HepG2 (cell line): ENCODE results near the gene MAP6D1. TPM values are rescaled to one million over a fixed set of nuclear protein-coding genes. Genes with fewer than 3 reads are reported as not detected.

Source experiments
- ATAC-seq: fragments of 200-7000 bp; cut with Tn5 transposase; 3 replicates; pipeline ENCODE4 v1.9.1; 2020; ENCODE audit warnings: mild to moderate bottlenecking, moderate library complexity
- BruUV-seq: library from RNA; stranded (reverse); fragments of 400-500 nt; replicated peaks from 2 replicates; lab custom pipeline; 2021; lab: Mats Ljungman, UMichigan
- CTCF ChIA-PET: fragments of 300-600 bp; formaldehyde crosslinking; extraction: SDS; loops from one replicate; lab custom pipeline; 2021; ENCODE audit warnings: low total read pairs, inconsistent platforms, low intra/inter-chr PET ratio; lab: Yijun Ruan, JAX
- POLR2A ChIA-PET: fragments of 350-600 bp; sonication (Branson Sonifier 250); formaldehyde crosslinking; loops from one replicate; lab custom pipeline; 2020; ENCODE audit warnings: antibody characterized with exemption, inconsistent platforms; lab: Yijun Ruan, JAX
- DNase-seq: peaks from one replicate; pipeline ENCODE4 v3.0.0-alpha.2; 2015; ENCODE audit warnings: low spot score
- FAIRE-seq: peaks from 3 replicates; lab custom pipeline; 2011; peaks lifted over from hg19 to GRCh38; lab: Jason Lieb, UNC
- H2AFZ ChIP-seq: one replicate; pipeline ENCODE4 v1.6.1; 2011; ENCODE audit warnings: low read length, inconsistent platforms
- H3K27ac ChIP-seq: fragments of 300-600 bp; 3 replicates; pipeline ENCODE4 v1.8.0; 2011; ENCODE audit warnings: mixed run types, mild to moderate bottlenecking, mixed read lengths, low read length, inconsistent platforms; ENCODE audit not compliant: insufficient read depth; ENCODE audit errors: extremely low read length
- H3K27me3 ChIP-seq, 2 experiments: fragments of 200-600 bp in 1 of 2; 2 replicates in 1 of 2; 3 replicates in 1 of 2; pipeline versions ENCODE4 v1.6.0 to v1.8.0; 2011; ENCODE audit warnings: low read length in 2 of 2, mild to moderate bottlenecking in 2 of 2, moderate library complexity in 2 of 2, inconsistent platforms in 1 of 2; ENCODE audit not compliant: insufficient read depth in 2 of 2, control insufficient read depth in 1 of 2
- H3K36me3 ChIP-seq, 2 experiments: fragments of 200-600 bp in 1 of 2; replicated peaks in 1 of 2; 2 replicates in 1 of 2; 3 replicates in 1 of 2; pipeline versions ENCODE4 v1.5.1 to v1.8.0; 2011; ENCODE audit warnings: low read length in 2 of 2, inconsistent platforms in 1 of 2; ENCODE audit not compliant: insufficient read depth in 2 of 2, control insufficient read depth in 1 of 2
- H3K4me1 ChIP-seq: 2 replicates; pipeline ENCODE4 v1.5.1; 2012; ENCODE audit warnings: low read length, inconsistent platforms; ENCODE audit not compliant: insufficient read depth
- H3K4me2 ChIP-seq: 2 replicates; pipeline ENCODE4 v1.6.0; 2011; ENCODE audit warnings: low read depth, low read length, inconsistent platforms
- H3K4me3 ChIP-seq, 3 experiments: fragments of 200-600 bp in 1 of 3; sonication (generic), shearing (Covaris generic) in 1 of 3; replicated peaks in 1 of 3; 2 replicates each; pipeline ENCODE4 v1.5.1; 2011 to 2016; ENCODE audit warnings: low read length in 3 of 3, inconsistent platforms in 2 of 3, low read depth in 2 of 3, mild to moderate bottlenecking in 2 of 3, control low read depth in 1 of 3, mixed read lengths in 1 of 3; ENCODE audit not compliant: insufficient read depth in 1 of 3
- H3K79me2 ChIP-seq: one replicate; pipeline ENCODE4 v1.6.1; 2011; ENCODE audit warnings: low read length, inconsistent platforms; ENCODE audit not compliant: insufficient read depth
- H3K9ac ChIP-seq: 2 replicates; pipeline ENCODE4 v1.6.0; 2011; ENCODE audit warnings: mild to moderate bottlenecking, low read depth, low read length, inconsistent platforms; ENCODE audit not compliant: insufficient read depth
- H3K9me3 ChIP-seq: 2 replicates; pipeline ENCODE4 v1.5.1; 2012; ENCODE audit warnings: mild to moderate bottlenecking, low read length
- H4K20me1 ChIP-seq: 2 replicates; pipeline ENCODE4 v1.6.0; 2011; ENCODE audit warnings: inconsistent platforms, mild to moderate bottlenecking, low read length, moderate library complexity; ENCODE audit not compliant: insufficient read depth
- AGO1 ChIP-seq: fragments of 200-400 bp; formaldehyde crosslinking; IDR thresholded peaks from 2 replicates; pipeline ENCODE4 v1.6.1; 2017; ENCODE audit warnings: mild to moderate bottlenecking, low read depth, low read length, moderate library complexity; ENCODE audit not compliant: poor library complexity, severe bottlenecking
- CENPT ChIP-seq: sonication (generic); formaldehyde crosslinking; IDR thresholded peaks from 2 replicates; pipeline ENCODE4 v1.8.0; 2022; ENCODE audit warnings: low read depth, mild to moderate bottlenecking, moderate library complexity, missing genetic modification reagents
- DPF2 ChIP-seq: sonication (generic); formaldehyde crosslinking; IDR thresholded peaks from 2 replicates; pipeline ENCODE4 v1.4.0; 2020; ENCODE audit warnings: mild to moderate bottlenecking, low read depth, missing genetic modification reagents, borderline replicate concordance
- FLYWCH1 ChIP-seq: sonication (generic); formaldehyde crosslinking; IDR thresholded peaks from 2 replicates; pipeline ENCODE4 v1.8.1; 2023; ENCODE audit warnings: mild to moderate bottlenecking, missing genetic modification reagents
- FOSL2 ChIP-seq: sonication (generic); formaldehyde crosslinking; IDR thresholded peaks from 2 replicates; pipeline ENCODE4 v1.4.0; 2020; ENCODE audit warnings: missing genetic modification reagents
- HNRNPL ChIP-seq: fragments of 200-400 bp; formaldehyde crosslinking; IDR thresholded peaks from 2 replicates; pipeline ENCODE4 v1.6.1; 2017; ENCODE audit warnings: mild to moderate bottlenecking, low read depth, low read length
- KAT8 ChIP-seq: IDR thresholded peaks from 2 replicates; pipeline ENCODE4 v1.6.1; 2016; ENCODE audit warnings: missing genetic modification reagents, missing compliant biosample characterization
- NCOA2 ChIP-seq: sonication (generic); formaldehyde crosslinking; IDR thresholded peaks from 2 replicates; pipeline ENCODE4 v1.8.0; 2022; ENCODE audit warnings: inconsistent platforms
- REPIN1 ChIP-seq: sonication (generic); formaldehyde crosslinking; IDR thresholded peaks from 2 replicates; pipeline ENCODE4 v1.8.0; 2022; ENCODE audit warnings: missing genetic modification reagents, low read depth, mild to moderate bottlenecking, borderline replicate concordance
- RFX1 ChIP-seq: fragments of 450-650 bp; IDR thresholded peaks from 2 replicates; pipeline ENCODE4 v1.6.1; 2017
- TBL1XR1 ChIP-seq: fragments of 150-350 bp; IDR thresholded peaks from 2 replicates; pipeline ENCODE4 v1.6.1; 2014; ENCODE audit warnings: borderline replicate concordance, low read length; ENCODE audit not compliant: partially characterized antibody
- TEAD3 ChIP-seq: optimal IDR thresholded peaks from 2 replicates; pipeline ENCODE3; 2016; ENCODE audit warnings: borderline replicate concordance
- XBP1 ChIP-seq: sonication (generic); formaldehyde crosslinking; IDR thresholded peaks from 2 replicates; pipeline ENCODE4 v1.5.0; 2020; ENCODE audit warnings: missing genetic modification reagents
- ZFP36 ChIP-seq: fragments of 150-350 bp; IDR thresholded peaks from 2 replicates; pipeline ENCODE4 v1.6.1; 2018; ENCODE audit warnings: borderline replicate concordance, low read length, low read depth; ENCODE audit not compliant: partially characterized antibody
- ZKSCAN8 ChIP-seq: IDR thresholded peaks from 2 replicates; pipeline ENCODE4 v1.6.1; 2016; ENCODE audit warnings: borderline replicate concordance, missing genetic modification reagents, missing compliant biosample characterization
- ZNF136 ChIP-seq: sonication (generic); formaldehyde crosslinking; IDR thresholded peaks from 2 replicates; pipeline ENCODE4 v1.8.1; 2022; ENCODE audit warnings: low read depth, mild to moderate bottlenecking, moderate library complexity, missing genetic modification reagents
- ZNF3 ChIP-seq: IDR thresholded peaks from 2 replicates; pipeline ENCODE4 v1.7.0; 2017; ENCODE audit warnings: inconsistent platforms
- ZNF550 ChIP-seq: sonication (generic); formaldehyde crosslinking; IDR thresholded peaks from 2 replicates; pipeline ENCODE4 v1.4.0; 2020; ENCODE audit warnings: mild to moderate bottlenecking, missing genetic modification reagents, borderline replicate concordance
- ZSCAN12 ChIP-seq: sonication (generic); formaldehyde crosslinking; IDR thresholded peaks from 2 replicates; pipeline ENCODE4 v1.9.0; 2021; ENCODE audit warnings: mild to moderate bottlenecking, missing genetic modification reagents
- WGBS: methylation state at CpG from one replicate; pipeline ENCODE4 v1.1.6; 2017; ENCODE audit warnings: low lambda C conversion rate; 5-methylcytosine and 5-hydroxymethylcytosine counted together
- in situ Hi-C: cut with HindIII; loops from 2 replicates; pipeline ENCODE4 v1.10.0; 2017; ENCODE audit warnings: low pct_unique_long_range_greater_than_20kb; ENCODE audit not compliant: extremely low pct_ligation_motif_present
- intact Hi-C: fragments of 100-400 bp; cut with micrococcal nuclease; formaldehyde crosslinking; loops from one replicate; pipeline ENCODE4 v1.10.0; 2022; ENCODE audit not compliant: unreplicated experiment
- polyA plus RNA-seq, 8 experiments: library from polyadenylated mRNA; depleted of rRNA in 3 of 8; stranded (reverse) in 7 of 8; unstranded in 1 of 8; fragments of >200 nt; fragmentation: Illumina TruSeq in 4 of 8; extraction: Trizol in 4 of 8; gene quantifications; 2 replicates each; pipeline versions ENCODE4 v1.2.1 to v1.2.3, GENCODE V29; 2011 to 2016; ENCODE audit warnings: low read depth in 4 of 8, missing spikeins in 1 of 8, mixed read lengths in 1 of 8; ENCODE audit not compliant: insufficient read depth in 1 of 8
- total RNA-seq, 5 experiments: library from RNA; depleted of rRNA; stranded (reverse); fragments of >200 nt; fragmentation: Illumina TruSeq; extraction: Trizol; gene quantifications; 2 replicates each; pipeline ENCODE4 v1.2.3, GENCODE V29; 2016; ENCODE audit warnings: low read depth in 1 of 5
- TF ChIP-seq, protein P1 (sequence below): sonication (generic); formaldehyde crosslinking; IDR thresholded peaks from 2 replicates; pipeline ENCODE4 v1.4.0; 2020; ENCODE audit warnings: missing genetic modification reagents
- TF ChIP-seq, protein P2 (sequence below): sonication (generic); formaldehyde crosslinking; IDR thresholded peaks from 2 replicates; pipeline ENCODE4 v1.8.1; 2023; ENCODE audit warnings: missing genetic modification reagents, inconsistent platforms, borderline replicate concordance
- TF ChIP-seq, protein P3 (sequence below): sonication (generic); formaldehyde crosslinking; IDR thresholded peaks from 2 replicates; pipeline ENCODE4 v1.4.0; 2020; ENCODE audit warnings: missing genetic modification reagents, borderline replicate concordance

Gene MAP6D1
- total and polyA plus RNA-seq, 2 of the 13 experiments (the other 11 are each of a cell fraction or from before 2014, with no cell fraction given): 0.12 to 0.62 TPM

DNA sequence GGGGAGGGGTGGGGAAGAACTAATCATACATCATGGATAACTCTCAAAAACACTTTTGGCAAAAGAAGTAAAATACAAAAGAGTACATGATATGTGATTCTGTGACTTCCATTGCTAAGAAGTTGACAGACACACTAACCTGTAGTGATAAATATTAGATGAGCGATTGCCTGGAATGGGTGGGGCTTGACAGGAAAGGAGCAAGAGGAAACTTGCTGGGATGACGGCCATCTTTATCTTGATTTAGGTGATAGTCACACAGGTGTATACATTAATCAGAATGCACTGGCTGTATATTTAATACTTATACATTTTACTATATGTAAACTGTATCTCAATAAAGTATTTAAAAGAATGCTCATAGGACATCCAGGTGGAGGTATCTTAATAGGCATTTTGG is 46.2 kb upstream of the MAP6D1 start (continued):
- TF ChIP-seq ZFP36: no peak
- no peak for TF ChIP-seq HNRNPL
- no peak for TF ChIP-seq TBL1XR1
- TF ChIP-seq, protein P1, sequence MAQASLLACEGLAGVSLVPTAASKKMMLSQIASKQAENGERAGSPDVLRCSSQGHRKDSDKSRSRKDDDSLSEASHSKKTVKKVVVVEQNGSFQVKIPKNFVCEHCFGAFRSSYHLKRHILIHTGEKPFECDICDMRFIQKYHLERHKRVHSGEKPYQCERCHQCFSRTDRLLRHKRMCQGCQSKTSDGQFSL (CRISPR knock-in tag): no peak
- no peak for TF ChIP-seq ZSCAN12 (CRISPR knock-in tag)
- TF ChIP-seq, protein P2, sequence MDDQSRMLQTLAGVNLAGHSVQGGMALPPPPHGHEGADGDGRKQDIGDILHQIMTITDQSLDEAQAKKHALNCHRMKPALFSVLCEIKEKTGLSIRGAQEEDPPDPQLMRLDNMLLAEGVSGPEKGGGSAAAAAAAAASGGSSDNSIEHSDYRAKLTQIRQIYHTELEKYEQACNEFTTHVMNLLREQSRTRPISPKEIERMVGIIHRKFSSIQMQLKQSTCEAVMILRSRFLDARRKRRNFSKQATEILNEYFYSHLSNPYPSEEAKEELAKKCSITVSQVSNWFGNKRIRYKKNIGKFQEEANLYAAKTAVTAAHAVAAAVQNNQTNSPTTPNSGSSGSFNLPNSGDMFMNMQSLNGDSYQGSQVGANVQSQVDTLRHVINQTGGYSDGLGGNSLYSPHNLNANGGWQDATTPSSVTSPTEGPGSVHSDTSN (CRISPR knock-in tag): no peak
- TF ChIP-seq, all 625 proteins: peak for 0

DNA sequence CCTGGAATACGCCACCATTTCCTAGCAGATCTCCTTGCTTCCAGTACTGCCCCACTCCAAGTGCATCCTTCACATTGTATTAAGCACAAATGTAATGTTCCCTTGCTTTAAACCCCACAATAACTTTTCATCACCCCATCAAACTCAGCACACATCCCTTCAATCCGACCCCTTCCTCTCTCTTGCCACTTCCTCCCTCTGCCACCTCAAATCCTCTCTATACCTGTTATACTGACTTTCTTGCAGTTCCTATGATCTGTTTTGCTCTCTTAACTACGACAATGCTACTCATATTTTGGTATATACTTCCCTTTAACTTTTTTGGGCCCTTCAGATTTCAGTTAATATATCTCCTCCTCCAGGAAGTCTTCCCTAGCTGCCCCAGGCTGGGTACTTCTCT is 45.2 kb upstream of the MAP6D1 start:
- ChIA-PET POLR2A (no interaction called here), CTCF (no interaction called here)
- no peak overlapping the region for H3K9ac ChIP-seq
- H3K27me3 ChIP-seq: no peaks in the 10 kb centered on the region
- no peak overlapping the region for H3K4me3 ChIP-seq
- peaks cover 17% of the 10 kb centered on the region for H4K20me1 ChIP-seq
- intact Hi-C loops (no loop called here), in situ Hi-C loops (no loop called here)
- H3K9me3 ChIP-seq: no peaks in the 10 kb centered on the region
- WGBS: 96% methylated on average over 3 of the region's 3 CpGs
- H3K36me3 ChIP-seq: peaks cover 2 to 22% of the 10 kb centered on the region in 2 experiments; a peak in 4 of 5 replicates
- H3K27ac ChIP-seq: no peak overlapping the region
- no peak overlapping the region for H3K4me2 ChIP-seq
- peaks cover 49% of the 10 kb centered on the region for H3K79me2 ChIP-seq
- FAIRE-seq (no peak), ATAC-seq (no peak)
- no peak overlapping the region for H2AFZ ChIP-seq
- H3K4me1 ChIP-seq: peaks cover 21% of the 10 kb centered on the region
- no TSS peak for BruUV-seq
- TF ChIP-seq XBP1 (no peak), FLYWCH1 (no peak), ZNF136 (CRISPR knock-in tag) (no peak), REPIN1 (CRISPR knock-in tag) (no peak), ZKSCAN8 (CRISPR knock-in tag) (no peak), NCOA2 (CRISPR knock-in tag) (no peak), ZNF550 (CRISPR knock-in tag) (no peak), FOSL2 (CRISPR knock-in tag) (no peak), RFX1 (no peak), ZNF3 (no peak), CENPT (CRISPR knock-in tag) (no peak), TEAD3 (no peak), DPF2 (CRISPR knock-in tag) (no peak), AGO1 (no peak), KAT8 (CRISPR knock-in tag) (no peak)
- TF ChIP-seq, protein P3, sequence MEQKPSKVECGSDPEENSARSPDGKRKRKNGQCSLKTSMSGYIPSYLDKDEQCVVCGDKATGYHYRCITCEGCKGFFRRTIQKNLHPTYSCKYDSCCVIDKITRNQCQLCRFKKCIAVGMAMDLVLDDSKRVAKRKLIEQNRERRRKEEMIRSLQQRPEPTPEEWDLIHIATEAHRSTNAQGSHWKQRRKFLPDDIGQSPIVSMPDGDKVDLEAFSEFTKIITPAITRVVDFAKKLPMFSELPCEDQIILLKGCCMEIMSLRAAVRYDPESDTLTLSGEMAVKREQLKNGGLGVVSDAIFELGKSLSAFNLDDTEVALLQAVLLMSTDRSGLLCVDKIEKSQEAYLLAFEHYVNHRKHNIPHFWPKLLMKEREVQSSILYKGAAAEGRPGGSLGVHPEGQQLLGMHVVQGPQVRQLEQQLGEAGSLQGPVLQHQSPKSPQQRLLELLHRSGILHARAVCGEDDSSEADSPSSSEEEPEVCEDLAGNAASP (CRISPR knock-in tag): no peak
- TF ChIP-seq, all 625 proteins: peak for 0
- DNase-seq: no peak
